ENCODE data around the gene STK39.

The STK39 gene

DNA sequence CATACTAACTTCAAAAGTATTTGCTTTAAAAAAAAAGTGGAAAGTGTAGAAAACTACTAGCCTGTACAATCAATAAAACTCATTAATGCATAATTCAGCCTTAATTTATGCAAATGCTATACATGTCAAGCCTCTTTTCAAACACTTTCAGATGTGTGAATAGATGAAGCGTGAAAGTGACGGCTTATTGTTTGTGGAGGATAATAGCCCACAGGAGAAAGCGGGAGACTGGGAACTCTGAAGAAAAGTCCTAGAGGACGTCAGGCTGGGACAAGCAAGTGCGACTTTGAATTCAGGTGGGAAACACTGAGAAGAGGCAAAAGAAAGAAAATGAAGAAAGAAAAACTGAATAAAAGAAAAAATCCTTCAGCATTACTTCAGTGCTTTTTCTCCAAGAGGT, 108.5 kb downstream of the STK39 start:
- Histone ChIP-seq H3K27me3 (ENCODE audit: control insufficient read depth in 1 of 2, insufficient read depth in 2 of 2, low read length in 2 of 2) (no peaks in the 10 kb centered on the region), H3K36me3 (ENCODE audit: control insufficient read depth in 1 of 2, insufficient read depth in 2 of 2, low read length in 2 of 2) (peaks cover 8 to 21% of the 10 kb centered on the region in 2 donors), H3K4me3 (ENCODE audit: low read depth in 1 of 2, low read length in 2 of 2) (no peak overlapping the region), H3K9ac (ENCODE audit: low read depth in 1 of 2, low read length in 2 of 2) (no peak overlapping the region), H3K27ac (ENCODE audit: low read depth, low read length) (no peak overlapping the region), H3K4me1 (ENCODE audit: control insufficient read depth in 1 of 2, insufficient read depth in 2 of 2, low read length in 2 of 2) (peaks cover 0 to 4% of the 10 kb centered on the region in 2 donors), H3K9me3 (ENCODE audit: control insufficient read depth in 1 of 2, low read length in 2 of 2) (no peaks in the 10 kb centered on the region)

DNA sequence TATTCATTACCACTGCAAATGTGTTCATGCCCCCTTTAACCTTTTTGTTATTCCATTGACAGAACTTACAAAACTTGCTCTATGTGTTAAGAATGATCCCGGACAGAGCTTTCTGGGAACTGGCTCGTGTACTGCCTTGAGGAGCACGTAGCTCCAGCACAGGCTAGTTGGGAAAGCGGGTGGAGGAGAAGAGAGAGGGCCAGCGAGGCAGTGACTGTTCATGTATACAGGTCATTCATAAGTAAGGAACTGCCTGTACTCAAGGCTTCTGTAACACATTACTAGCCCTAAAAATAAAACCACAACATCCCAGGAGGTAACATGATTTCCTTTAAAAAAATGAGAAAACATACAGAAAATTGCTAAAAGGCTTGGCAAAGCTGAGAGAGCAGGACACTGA, 109.0 kb downstream of the STK39 start:
- H3K27me3 ChIP-seq (ENCODE audit: control insufficient read depth in 1 of 2, insufficient read depth in 2 of 2, low read length in 2 of 2), result no peaks in the 10 kb centered on the region
- no peak overlapping the region for H3K27ac ChIP-seq (ENCODE audit: low read depth, low read length)
- H3K9ac ChIP-seq (ENCODE audit: low read depth in 1 of 2, low read length in 2 of 2), result no peak overlapping the region
- peaks cover 8 to 21% of the 10 kb centered on the region in 2 donors for H3K36me3 ChIP-seq (ENCODE audit: control insufficient read depth in 1 of 2, insufficient read depth in 2 of 2, low read length in 2 of 2)
- H3K4me1 ChIP-seq (ENCODE audit: control insufficient read depth in 1 of 2, insufficient read depth in 2 of 2, low read length in 2 of 2), result peaks cover 0 to 4% of the 10 kb centered on the region in 2 donors
- no peak overlapping the region for H3K4me3 ChIP-seq (ENCODE audit: low read depth in 1 of 2, low read length in 2 of 2)
- no peaks in the 10 kb centered on the region for H3K9me3 ChIP-seq (ENCODE audit: control insufficient read depth in 1 of 2, low read length in 2 of 2)

DNA sequence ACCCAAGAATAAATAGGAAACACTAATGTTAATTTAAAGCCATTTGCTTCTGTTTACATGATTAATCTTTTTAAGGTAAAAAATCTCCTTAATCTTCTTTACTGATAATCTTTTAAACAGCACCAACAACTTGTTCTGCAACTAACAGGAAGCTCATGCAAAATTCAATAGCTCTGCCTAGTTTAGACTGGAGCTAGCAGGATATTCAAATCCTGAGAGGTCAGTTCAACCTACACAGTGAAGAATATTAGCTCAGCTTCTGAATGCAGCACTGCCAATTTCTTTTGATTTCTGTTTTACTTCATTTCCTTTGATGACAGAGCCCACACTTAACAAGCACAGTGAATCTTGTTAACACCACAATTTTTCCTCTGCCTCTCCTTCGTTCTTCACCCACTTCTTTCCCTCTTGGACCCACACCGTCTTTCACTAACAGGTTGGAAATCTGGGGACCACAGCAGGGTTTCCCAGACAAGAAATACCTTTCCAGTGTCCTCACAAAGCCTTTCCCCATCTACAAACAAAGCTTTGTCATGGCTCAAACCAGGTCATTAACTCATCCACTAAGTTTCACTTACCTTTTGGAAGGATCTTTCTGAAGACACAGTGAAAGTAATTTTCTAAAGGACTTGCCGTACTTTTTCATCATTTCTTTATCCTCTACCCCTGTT, 109.8 kb downstream of the STK39 start:
- Histone ChIP-seq H3K4me3 (ENCODE audit: low read depth in 1 of 2, low read length in 2 of 2) (no peak overlapping the region), H3K36me3 (ENCODE audit: control insufficient read depth in 1 of 2, insufficient read depth in 2 of 2, low read length in 2 of 2) (peaks cover 11 to 21% of the 10 kb centered on the region in 2 donors), H3K9me3 (ENCODE audit: control insufficient read depth in 1 of 2, low read length in 2 of 2) (no peaks in the 10 kb centered on the region), H3K27me3 (ENCODE audit: control insufficient read depth in 1 of 2, insufficient read depth in 2 of 2, low read length in 2 of 2) (no peaks in the 10 kb centered on the region), H3K4me1 (ENCODE audit: control insufficient read depth in 1 of 2, insufficient read depth in 2 of 2, low read length in 2 of 2) (peaks cover 0 to 4% of the 10 kb centered on the region in 2 donors), H3K27ac (ENCODE audit: low read depth, low read length) (no peak overlapping the region), H3K9ac (ENCODE audit: low read depth in 1 of 2, low read length in 2 of 2) (no peak overlapping the region)

DNA sequence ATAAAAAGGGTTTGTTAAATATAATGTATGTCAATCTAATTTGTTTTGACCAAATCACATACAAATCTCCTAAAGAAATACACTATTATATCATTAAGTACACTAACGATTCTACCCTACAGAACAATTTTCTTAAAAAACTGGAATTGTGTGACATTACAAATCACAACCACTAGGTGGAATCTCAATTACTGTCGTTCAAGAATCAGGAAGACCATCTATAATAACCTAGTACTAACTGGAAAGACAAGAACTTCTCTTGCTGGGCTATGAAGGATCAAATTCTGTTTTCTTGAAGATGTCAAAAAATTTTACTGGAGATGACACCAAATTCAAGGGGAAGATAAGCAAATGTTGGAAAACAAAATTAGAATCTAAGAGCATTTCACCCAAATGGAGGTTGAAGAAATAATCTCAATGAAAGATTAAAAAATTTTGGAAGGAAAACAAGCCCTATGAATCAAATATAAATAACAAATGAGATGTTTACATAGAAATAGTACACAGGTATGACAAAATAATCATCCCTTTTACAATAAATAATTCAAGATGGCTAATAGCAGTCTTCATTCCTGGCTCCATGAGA, 110.9 kb downstream of the STK39 start:
- H3K4me3 ChIP-seq (ENCODE audit: low read depth in 1 of 2, low read length in 2 of 2), result no peak overlapping the region
- no peaks in the 10 kb centered on the region for H3K9me3 ChIP-seq (ENCODE audit: control insufficient read depth in 1 of 2, low read length in 2 of 2)
- peaks cover 16 to 21% of the 10 kb centered on the region in 2 donors for H3K36me3 ChIP-seq (ENCODE audit: control insufficient read depth in 1 of 2, insufficient read depth in 2 of 2, low read length in 2 of 2)
- no peaks in the 10 kb centered on the region for H3K27me3 ChIP-seq (ENCODE audit: control insufficient read depth in 1 of 2, insufficient read depth in 2 of 2, low read length in 2 of 2)
- no peak overlapping the region for H3K9ac ChIP-seq (ENCODE audit: low read depth in 1 of 2, low read length in 2 of 2)
- peaks cover 0 to 4% of the 10 kb centered on the region in 2 donors for H3K4me1 ChIP-seq (ENCODE audit: control insufficient read depth in 1 of 2, insufficient read depth in 2 of 2, low read length in 2 of 2)
- no peak overlapping the region for H3K27ac ChIP-seq (ENCODE audit: low read depth, low read length)

DNA sequence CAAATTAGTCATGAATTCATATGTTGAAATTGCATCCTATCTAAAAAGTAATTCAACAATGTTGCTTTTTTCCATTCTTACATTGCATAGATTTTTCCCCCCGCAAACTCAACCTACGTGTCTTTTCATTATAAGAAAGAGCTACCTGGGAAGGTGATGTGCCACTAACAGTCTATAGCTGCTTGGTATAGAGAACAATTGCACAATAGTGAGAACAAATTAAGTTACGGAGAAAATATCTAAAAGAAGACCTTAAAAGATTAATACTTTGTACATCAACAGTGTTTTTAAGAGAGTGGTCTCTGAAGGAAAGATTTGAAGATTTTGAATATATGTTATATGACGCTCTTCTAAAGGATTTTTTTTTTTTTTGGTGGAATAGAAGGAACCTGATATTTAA, 111.8 kb downstream of the STK39 start:
- Histone ChIP-seq H3K4me3 (ENCODE audit: low read depth in 1 of 2, low read length in 2 of 2) (no peak overlapping the region), H3K36me3 (ENCODE audit: control insufficient read depth in 1 of 2, insufficient read depth in 2 of 2, low read length in 2 of 2) (peaks cover 16 to 21% of the 10 kb centered on the region in 2 donors), H3K4me1 (ENCODE audit: control insufficient read depth in 1 of 2, insufficient read depth in 2 of 2, low read length in 2 of 2) (peaks cover 0 to 4% of the 10 kb centered on the region in 2 donors), H3K27ac (ENCODE audit: low read depth, low read length) (no peak overlapping the region), H3K9me3 (ENCODE audit: control insufficient read depth in 1 of 2, low read length in 2 of 2) (no peaks in the 10 kb centered on the region), H3K9ac (ENCODE audit: low read depth in 1 of 2, low read length in 2 of 2) (no peak overlapping the region), H3K27me3 (ENCODE audit: control insufficient read depth in 1 of 2, insufficient read depth in 2 of 2, low read length in 2 of 2) (no peaks in the 10 kb centered on the region)

DNA sequence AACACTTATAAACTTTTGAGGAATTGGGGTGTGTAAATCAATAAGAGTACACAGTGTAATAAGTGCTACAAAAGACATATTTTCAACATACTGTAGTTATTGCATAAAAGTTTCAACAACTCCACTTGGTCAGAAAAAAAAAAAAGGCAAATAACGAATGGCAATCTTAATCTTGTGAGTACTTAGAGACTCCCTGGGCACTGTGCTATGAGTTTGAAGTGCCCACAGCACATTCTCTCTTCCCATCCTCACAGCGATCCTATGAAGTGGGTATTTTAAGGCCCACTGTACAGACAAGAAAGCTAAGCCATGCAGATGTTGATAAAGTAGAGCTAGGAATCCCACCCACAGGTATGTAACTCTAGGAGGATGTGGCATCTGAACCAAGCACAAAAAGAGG, 112.3 kb downstream of the STK39 start:
- H3K9ac ChIP-seq (ENCODE audit: low read depth in 1 of 2, low read length in 2 of 2), result no peak overlapping the region
- H3K36me3 ChIP-seq (ENCODE audit: control insufficient read depth in 1 of 2, insufficient read depth in 2 of 2, low read length in 2 of 2), result peaks cover 16 to 19% of the 10 kb centered on the region in 2 donors
- no peaks in the 10 kb centered on the region for H3K27me3 ChIP-seq (ENCODE audit: control insufficient read depth in 1 of 2, insufficient read depth in 2 of 2, low read length in 2 of 2)
- no peak overlapping the region for H3K27ac ChIP-seq (ENCODE audit: low read depth, low read length)
- no peaks in the 10 kb centered on the region for H3K9me3 ChIP-seq (ENCODE audit: control insufficient read depth in 1 of 2, low read length in 2 of 2)
- H3K4me1 ChIP-seq (ENCODE audit: control insufficient read depth in 1 of 2, insufficient read depth in 2 of 2, low read length in 2 of 2), result peaks cover 0 to 4% of the 10 kb centered on the region in 2 donors
- H3K4me3 ChIP-seq (ENCODE audit: low read depth in 1 of 2, low read length in 2 of 2), result no peak overlapping the region

DNA sequence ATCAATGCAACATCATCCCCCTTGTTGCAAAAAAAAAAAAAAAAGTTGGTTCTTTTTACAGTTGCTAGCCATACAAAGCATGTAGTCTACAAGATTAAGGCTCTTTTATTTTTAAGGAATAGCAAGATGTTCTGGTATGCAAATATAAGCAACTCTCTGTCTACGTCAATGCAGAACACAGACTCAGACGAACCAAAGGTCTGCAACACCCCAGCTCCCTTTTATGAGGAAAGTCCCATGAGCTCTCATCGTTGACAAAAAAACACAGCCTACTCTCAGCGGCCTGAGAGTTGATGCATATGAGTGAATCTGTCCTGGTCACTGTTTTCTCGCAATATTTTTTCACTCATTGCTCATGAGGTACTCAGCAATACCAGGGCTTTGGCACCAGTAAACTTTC, 112.9 kb downstream of the STK39 start:
- no peaks in the 10 kb centered on the region for H3K9me3 ChIP-seq (ENCODE audit: control insufficient read depth in 1 of 2, low read length in 2 of 2)
- H3K27me3 ChIP-seq (ENCODE audit: control insufficient read depth in 1 of 2, insufficient read depth in 2 of 2, low read length in 2 of 2), result no peaks in the 10 kb centered on the region
- peaks cover 15 to 16% of the 10 kb centered on the region in 2 donors for H3K36me3 ChIP-seq (ENCODE audit: control insufficient read depth in 1 of 2, insufficient read depth in 2 of 2, low read length in 2 of 2)
- H3K4me1 ChIP-seq (ENCODE audit: control insufficient read depth in 1 of 2, insufficient read depth in 2 of 2, low read length in 2 of 2), result peaks cover 0 to 6% of the 10 kb centered on the region in 2 donors
- no peak overlapping the region for H3K27ac ChIP-seq (ENCODE audit: low read depth, low read length)
- H3K9ac ChIP-seq (ENCODE audit: low read depth in 1 of 2, low read length in 2 of 2), result no peak overlapping the region
- no peak overlapping the region for H3K4me3 ChIP-seq (ENCODE audit: low read depth in 1 of 2, low read length in 2 of 2)

DNA sequence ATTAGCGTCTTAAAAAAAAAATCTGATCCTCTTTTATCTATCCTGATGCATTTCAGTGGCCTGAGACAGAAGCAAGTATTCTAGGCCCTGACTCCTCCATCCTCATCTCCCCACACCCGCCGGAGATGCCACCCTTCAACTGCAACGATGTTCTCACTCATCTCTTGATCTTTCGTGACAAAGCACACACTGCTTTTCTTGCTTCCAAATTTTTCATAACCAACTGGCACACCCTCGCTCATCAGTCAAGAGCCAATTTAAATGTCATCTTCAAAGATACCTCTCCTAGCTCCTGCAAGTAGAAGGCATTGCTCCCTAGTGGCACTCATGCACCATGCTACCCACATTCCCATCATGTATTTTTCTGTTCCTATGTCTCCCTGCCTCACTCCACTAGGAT, 115.0 kb downstream of the STK39 start:
- H3K36me3 ChIP-seq (ENCODE audit: control insufficient read depth in 1 of 2, insufficient read depth in 2 of 2, low read length in 2 of 2), result peaks cover 8 to 14% of the 10 kb centered on the region in 2 donors
- no peaks in the 10 kb centered on the region for H3K9me3 ChIP-seq (ENCODE audit: control insufficient read depth in 1 of 2, low read length in 2 of 2)
- no peak overlapping the region for H3K9ac ChIP-seq (ENCODE audit: low read depth in 1 of 2, low read length in 2 of 2)
- H3K27me3 ChIP-seq (ENCODE audit: control insufficient read depth in 1 of 2, insufficient read depth in 2 of 2, low read length in 2 of 2), result no peaks in the 10 kb centered on the region
- peaks cover 0 to 6% of the 10 kb centered on the region in 2 donors for H3K4me1 ChIP-seq (ENCODE audit: control insufficient read depth in 1 of 2, insufficient read depth in 2 of 2, low read length in 2 of 2)
- H3K4me3 ChIP-seq (ENCODE audit: low read depth in 1 of 2, low read length in 2 of 2), result no peak overlapping the region
- no peak overlapping the region for H3K27ac ChIP-seq (ENCODE audit: low read depth, low read length)

DNA sequence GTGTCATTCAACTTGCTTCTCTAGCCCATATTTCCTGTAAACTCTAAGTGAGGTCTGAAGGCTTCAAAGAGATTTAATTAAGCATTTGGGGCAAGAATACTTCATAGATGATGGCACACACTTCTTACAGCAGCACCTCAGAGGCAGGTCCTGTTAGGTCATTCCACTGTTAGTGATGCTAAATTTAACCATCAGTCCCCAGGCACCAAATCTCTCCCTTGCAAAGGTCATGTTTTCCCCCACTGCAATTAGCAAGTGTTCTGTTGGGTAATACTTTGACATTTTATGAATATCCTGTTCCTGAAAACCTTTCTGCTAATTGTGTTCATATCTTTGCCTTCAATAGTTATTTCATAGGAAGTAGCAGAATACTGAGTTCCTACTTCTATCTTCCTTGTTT, 117.0 kb downstream of the STK39 start:
- H3K27me3 ChIP-seq (ENCODE audit: control insufficient read depth in 1 of 2, insufficient read depth in 2 of 2, low read length in 2 of 2), result no peaks in the 10 kb centered on the region
- H3K27ac ChIP-seq (ENCODE audit: low read depth, low read length), result no peak overlapping the region
- peaks cover 0 to 6% of the 10 kb centered on the region in 2 donors for H3K4me1 ChIP-seq (ENCODE audit: control insufficient read depth in 1 of 2, insufficient read depth in 2 of 2, low read length in 2 of 2)
- no peak overlapping the region for H3K9ac ChIP-seq (ENCODE audit: low read depth in 1 of 2, low read length in 2 of 2)
- H3K4me3 ChIP-seq (ENCODE audit: low read depth in 1 of 2, low read length in 2 of 2), result no peak overlapping the region
- no peaks in the 10 kb centered on the region for H3K9me3 ChIP-seq (ENCODE audit: control insufficient read depth in 1 of 2, low read length in 2 of 2)
- H3K36me3 ChIP-seq (ENCODE audit: control insufficient read depth in 1 of 2, insufficient read depth in 2 of 2, low read length in 2 of 2), result peaks cover 12 to 20% of the 10 kb centered on the region in 2 donors

DNA sequence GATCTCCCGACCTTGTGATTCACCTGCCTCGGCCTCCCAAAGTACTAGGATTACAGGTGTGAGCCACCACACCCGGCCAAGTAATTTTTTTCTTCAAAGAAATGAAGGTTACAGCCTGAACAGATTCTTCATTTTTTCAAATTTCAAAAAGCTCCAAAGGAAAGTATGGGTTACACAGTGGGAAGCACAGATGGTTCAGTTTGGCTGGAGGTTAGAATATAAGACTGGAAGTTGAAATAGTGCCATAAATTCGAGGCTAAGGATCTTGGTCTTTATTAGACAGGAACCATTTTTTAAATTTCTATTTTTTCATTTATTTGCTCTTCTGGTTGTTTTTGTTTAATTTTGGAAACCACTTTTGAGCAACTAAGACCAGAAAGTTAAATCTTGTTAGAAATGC, 120.0 kb downstream of the STK39 start:
- Histone ChIP-seq H3K27me3 (ENCODE audit: control insufficient read depth in 1 of 2, insufficient read depth in 2 of 2, low read length in 2 of 2) (no peaks in the 10 kb centered on the region), H3K4me1 (ENCODE audit: control insufficient read depth in 1 of 2, insufficient read depth in 2 of 2, low read length in 2 of 2) (peaks cover 0 to 6% of the 10 kb centered on the region in 2 donors), H3K9me3 (ENCODE audit: control insufficient read depth in 1 of 2, low read length in 2 of 2) (no peaks in the 10 kb centered on the region), H3K36me3 (ENCODE audit: control insufficient read depth in 1 of 2, insufficient read depth in 2 of 2, low read length in 2 of 2) (peaks cover 6 to 22% of the 10 kb centered on the region in 2 donors), H3K4me3 (ENCODE audit: low read depth in 1 of 2, low read length in 2 of 2) (no peak overlapping the region), H3K27ac (ENCODE audit: low read depth, low read length) (no peak overlapping the region), H3K9ac (ENCODE audit: low read depth in 1 of 2, low read length in 2 of 2) (no peak overlapping the region)

All from duodenal mucosa (tissue), 2 donors.